ENCODE data around the gene NQO1.
"Not testable (repeated sequence)": the region's sequence is repeated elsewhere in the genome, so short reads cannot be mapped to it uniquely, and the experiment has no call there.

NQO1 gene

GRCh38 chr16:69741951-69742904 is 15.9 kb upstream of the NQO1 start:
- DNase-seq, result no peak

GRCh38 chr16:69741519-69741918 is 15.2 kb upstream of the NQO1 start:
- no peak for DNase-seq

- DNase-seq, result no peak
Measured at GRCh38 chr16:69732101-69732500, 5.7 kb upstream of the NQO1 start.

GRCh38 chr16:69731280-69731679 is 4.9 kb upstream of the NQO1 start:
- not testable (repeated sequence) for DNase-seq

GRCh38 chr16:69729030-69729429 is 2.7 kb upstream of the NQO1 start:
- not testable (repeated sequence) for DNase-seq

GRCh38 chr16:69727916-69728270 is 1.5 kb upstream of the NQO1 start:
- DNase-seq, result no peak

DNA sequence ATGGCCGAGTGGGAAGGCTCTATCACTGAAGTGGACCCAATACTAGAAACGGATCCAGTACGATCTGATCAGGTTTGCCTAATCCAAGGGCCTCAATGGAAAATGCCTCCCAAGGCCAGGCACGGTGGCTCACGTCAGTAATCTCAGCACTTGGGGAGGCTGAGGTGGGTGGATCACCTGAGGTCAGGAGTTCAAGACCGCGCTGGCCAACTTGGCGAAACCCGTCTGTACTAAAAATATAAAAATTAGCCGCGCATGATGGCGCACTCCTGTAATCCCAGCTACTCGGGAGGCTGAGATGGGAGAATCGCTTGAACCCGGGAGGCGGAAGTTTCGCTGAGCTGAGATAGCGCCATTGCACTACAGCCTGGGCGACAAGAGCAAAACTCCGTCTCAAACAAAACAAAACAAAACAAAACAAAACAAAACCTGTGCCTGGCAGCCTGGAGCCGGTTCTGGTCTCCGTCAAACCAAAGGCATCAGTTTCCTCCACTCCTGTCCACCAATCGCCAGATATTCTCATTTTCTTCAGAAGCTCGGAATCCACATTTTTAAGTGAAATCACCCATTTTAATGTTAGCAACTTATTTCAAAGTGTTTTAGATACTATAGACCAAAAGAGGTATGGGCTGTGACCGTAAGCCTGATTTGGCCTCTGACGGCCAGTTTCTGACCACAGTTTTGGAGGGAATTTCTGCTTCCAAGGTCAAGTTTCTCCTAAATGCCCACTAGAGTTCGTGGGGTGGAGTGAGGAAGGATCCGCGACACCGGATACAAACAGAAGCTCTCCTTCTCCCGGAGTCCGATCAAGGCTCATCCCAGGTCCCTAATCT is 664 bp downstream of the NQO1 start:
- no peak for DNase-seq

DNA sequence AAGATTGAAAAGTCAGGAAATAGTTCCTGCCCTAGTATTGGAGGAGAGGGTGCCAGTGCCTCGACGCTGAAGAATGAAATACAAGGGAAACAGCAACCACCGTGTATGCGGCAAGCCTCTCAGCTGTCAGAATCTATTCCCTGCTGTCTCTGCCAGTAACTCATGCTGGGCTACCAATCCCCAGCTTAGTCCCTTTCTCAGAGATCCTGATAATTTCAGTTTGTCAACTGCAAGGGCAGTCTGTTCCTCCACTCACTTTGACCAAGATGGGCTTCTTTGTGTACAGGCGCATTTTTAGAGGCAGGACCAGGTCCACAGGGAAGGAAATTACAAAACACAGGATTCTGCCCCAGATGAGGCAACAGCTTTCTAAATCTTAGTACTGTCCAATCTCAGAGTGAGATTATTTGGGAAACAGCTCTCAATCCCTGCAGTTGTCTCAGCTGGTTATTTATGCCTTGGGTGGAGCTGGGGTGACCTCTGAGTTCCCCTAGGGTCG is 1.3 kb downstream of the NQO1 start:
- DNase-seq, result no peak

DNA sequence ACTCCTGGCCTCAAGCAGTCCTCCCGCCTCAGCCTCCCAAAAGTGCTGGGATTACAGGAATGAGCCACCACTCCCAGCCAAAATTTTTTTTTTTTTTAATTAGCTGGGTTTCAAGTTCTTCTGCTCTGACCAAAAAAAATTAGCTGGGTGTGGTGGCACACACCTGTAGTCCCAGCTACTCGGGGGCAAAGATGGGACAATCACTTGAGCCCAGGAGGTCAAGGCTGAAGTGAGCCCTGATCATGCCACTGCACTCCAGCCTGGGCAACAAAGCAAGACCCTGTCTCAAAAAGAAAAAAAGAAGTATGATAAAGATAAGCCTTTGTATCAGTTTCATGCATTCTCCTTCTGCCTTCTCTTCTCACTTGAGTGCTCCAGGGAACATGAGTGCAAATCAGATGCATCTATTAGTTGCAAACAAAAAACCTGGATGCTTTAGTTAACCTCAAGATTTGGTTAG is 1.9 kb downstream of the NQO1 start:
- DNase-seq, result no peak

DNA sequence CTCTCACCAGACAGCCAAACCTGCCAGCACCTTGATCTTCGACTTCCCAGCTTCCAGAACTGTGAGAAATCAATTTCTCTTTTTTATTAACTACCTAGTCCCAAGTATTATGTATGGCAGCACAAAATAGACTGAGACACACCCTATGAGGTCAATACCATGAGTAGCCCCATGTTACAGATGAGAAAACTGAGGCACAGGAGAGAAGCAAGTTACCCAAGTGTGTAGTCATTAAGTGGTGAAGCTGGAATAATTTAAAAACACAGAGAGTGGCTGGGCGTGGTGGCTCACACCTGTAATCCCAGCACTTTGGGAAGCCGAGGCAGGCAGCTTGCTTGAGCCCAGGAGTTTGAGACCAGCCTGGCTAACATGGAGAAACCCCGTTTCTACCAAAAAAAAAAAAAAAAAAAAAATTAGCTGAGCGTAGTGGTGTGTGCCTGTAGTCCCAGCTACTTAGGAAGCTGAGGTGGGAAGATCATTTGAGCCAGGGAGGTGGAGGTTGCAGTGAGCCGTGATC is 4.9 kb downstream of the NQO1 start:
- DNase-seq, result no peak

DNA sequence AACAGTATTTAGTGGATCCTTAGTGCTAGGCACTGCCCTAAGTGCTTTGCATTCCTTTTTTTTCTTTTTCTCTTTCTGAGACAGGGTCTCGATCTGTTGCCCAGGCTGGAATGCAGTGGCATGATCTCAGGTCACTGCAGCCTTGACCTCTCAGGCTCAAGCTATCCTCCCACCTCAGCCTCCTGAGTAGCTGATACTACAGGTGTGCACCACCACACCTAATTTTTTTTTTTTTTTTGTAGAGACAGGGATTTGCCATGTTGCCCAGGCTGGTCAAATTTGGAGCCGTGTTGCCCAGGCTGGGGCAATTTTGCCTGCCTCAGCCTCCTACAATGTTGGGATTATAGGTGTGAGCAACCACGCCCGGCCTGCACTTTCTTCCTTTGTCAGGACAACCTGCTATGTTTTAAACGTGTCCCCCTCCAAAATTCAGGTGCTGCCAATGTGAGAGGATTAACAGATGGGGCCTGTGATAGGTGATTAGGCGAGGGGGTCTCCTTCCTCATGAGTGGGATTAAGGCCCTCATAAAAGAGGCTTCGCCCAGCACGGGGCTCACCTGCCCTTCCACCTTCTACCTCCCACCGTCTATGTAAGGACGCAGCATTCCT is 5.4 kb downstream of the NQO1 start:
- no peak for DNase-seq

DNA sequence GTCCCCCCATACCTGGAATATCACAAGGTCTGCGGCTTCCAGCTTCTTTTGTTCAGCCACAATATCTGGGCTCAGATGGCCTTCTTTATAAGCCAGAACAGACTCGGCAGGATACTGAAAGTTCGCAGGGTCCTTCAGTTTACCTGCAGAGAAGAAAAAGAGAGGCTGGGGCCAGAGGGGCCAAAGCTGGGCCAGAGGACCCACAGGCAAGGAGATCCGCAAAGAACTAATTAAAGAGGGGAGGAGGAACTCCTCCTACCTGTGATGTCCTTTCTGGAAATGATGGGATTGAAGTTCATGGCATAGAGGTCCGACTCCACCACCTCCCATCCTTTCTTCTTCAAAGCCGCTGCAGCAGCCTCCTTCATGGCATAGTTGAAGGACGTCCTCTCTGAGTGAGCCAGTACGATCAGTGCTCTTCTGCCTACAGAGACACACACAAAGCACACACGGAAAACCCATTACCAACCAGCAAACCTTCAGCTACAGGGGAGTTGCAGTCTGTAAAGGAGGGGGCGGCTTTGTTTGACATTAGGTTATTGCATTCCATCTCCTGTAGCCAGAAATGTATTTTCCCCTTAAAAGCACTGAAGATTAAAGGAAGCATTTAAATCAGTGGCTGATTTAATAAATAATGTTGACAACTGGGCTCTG is 8.1 kb downstream of the NQO1 start:
- no peak for DNase-seq

DNA sequence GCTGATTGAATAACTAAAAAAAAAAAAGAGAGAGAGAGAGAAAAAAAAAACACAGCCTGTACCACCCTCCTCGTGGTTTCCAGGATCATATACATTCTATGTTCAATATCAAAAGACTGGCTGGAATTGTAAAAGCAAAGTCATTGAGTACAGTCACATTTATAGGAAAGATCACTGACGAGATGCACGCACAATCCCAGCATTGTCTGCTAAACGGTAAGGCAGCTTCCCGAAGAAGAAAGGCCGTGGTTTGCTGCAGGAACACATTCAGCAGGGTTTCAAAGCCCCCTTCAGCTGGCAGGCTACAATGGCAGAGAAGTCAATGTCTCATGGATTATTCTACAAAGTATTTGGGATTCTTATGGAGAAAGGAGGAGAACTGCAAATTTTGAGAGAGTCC is 9.3 kb downstream of the NQO1 start:
- DNase-seq, result no peak

DNA sequence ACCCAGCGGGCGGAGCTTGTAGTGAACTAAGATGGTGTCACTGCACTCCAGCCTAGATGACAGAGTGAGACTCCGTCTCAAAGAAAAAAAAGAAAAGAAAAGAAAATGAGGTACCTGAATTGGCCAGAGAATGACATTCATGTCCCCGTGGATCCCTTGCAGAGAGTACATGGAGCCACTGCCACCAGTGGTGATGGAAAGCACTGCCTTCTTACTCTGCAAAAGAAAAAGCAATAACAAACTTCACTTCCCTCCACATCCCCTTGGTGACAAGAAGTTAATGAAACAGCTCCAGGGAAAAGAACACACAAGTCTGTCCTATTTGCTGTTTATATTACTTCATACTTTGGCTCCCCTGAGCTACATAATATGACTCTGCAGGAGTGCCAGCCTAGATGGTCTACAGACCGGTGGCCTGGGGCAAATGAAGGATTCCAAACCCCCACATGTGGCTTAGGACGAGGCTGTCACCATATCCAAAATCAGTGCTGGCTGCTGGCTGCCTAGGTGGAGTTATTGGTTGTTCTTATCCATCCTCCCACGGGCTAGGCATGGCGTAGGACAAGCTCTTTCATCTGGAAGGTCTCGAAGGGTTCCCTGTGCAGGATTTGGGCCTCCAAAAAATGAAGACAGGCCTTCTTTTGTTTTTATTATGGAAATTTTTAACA is 13.3 kb downstream of the NQO1 start:
- no peak for DNase-seq

DNA sequence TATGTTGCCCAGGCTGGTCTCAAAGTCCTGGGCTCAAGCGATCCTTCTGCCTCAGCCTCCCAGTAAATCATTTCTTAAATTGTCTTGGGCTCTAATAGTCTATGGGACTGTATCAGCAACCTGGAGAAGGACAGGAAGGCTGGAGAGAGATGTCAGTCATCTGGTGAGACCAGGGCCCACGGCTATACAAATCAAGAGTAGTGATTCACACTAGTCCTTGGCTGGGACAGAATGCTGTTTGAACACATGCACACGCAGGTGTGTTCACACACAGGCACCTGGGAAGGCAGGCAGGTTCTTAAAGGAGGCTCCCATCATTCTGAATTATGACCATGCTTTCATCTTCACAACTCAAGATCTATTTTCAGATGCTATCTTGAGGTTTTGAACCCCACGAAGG is 14.1 kb downstream of the NQO1 start:
- DNase-seq, result no peak

- no peak for DNase-seq
Measured at GRCh38 chr16:69711115-69711740, 15.1 kb downstream of the NQO1 start.

DNA sequence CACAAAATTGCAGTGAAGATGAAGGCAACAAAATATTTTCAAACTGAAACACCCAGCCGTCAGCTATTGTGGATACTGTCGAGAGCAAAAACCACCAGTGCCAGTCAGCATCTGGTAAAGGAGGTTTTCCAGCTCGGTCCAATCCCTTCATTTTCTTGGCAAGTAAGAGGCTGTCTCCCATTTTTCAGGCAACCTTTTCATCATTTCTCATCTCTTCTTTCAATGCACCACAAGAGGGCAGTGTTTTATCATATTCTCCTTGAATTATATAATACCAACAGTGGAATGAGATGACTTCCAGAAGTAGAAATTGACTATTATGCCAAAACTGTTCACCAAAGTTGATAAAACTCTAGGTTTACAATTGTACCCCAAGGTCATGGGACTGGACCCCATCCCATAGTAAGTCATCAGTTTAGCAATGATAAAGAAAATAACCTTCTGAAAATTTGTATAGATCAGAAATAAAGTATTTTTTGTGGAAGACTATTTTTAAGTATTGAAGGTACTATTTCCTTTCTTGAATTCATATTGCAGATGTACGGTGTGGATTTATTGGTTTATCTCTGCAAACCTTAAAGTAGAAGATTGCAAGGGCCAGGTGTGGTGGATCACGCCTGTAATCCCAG is 16.8 kb downstream of the NQO1 start:
- DNase-seq, result peak in 1 of 2 donors; percentile 75

- no peak for DNase-seq
Measured at GRCh38 chr16:69707920-69708683, 18.3 kb downstream of the NQO1 start.

DNA sequence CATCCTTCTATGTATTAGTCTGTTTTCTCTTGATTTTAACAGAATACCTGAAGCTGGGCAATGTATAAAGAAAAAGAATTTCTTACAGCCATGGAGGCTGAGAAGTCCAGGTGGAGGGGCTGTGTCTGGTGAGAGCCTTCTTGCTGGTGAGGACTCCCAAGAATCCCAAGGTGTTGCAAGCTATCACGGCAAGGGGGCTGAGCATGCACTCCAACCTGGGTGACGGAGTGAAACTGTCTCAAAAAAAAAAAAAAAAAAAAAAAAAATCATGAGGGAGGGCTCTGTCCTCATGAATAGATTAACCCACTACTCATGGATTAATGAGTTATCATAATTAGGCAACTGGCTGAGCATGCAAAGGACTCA is 19.4 kb downstream of the NQO1 start:
- DNase-seq, result no peak

Measured in CD4-positive, alpha-beta T cell treated with Interleukin-4 for 1 hour (primary cell).